HuH-7.5 (cell line): ENCODE results near the gene ANKRD37.
"Not testable (repeated sequence)": the region's sequence is repeated elsewhere in the genome, so short reads cannot be mapped to it uniquely, and the experiment has no call there.

Source experiments
- DNase-seq: peaks from one replicate; pipeline ENCODE4 v3.0.0; 2011; ENCODE audit warnings: low spot score

Gene ANKRD37, protein sequence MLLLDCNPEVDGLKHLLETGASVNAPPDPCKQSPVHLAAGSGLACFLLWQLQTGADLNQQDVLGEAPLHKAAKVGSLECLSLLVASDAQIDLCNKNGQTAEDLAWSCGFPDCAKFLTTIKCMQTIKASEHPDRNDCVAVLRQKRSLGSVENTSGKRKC

DNA sequence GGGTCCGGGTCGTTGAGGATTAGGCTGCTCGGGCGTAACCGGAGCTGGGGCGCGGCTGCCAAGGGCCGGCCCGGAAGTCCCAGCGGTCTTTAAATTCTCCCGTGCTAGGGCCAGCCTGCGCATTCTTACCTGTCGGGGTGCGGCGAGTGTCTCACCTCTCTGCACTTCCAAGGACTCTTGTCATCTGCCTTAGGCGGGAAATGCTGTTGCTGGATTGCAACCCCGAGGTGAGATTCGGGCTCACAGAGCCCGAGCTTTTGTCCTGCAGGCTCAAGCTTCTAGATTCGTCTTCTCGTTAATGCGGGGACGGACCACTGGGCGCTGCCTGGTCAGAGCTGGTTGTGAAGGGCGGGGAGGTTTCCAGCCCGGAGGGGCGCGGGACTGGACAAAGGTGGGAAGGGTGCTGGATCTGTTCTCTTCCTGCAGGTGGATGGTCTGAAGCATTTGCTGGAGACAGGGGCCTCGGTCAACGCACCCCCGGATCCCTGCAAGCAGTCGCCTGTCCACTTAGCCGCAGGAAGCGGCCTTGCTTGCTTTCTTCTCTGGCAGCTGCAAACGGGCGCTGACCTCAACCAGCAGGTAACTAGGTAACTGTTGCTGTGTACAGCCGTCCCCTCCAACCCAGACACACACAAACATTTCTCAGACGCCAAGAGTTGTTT, at the start of gene ANKRD37:
Gene ANKRD37 (plus strand): TSS at position 118 of the 662 bp plus-strand sequence. CDS start 83 bp downstream, at position 201.
- peak; percentile 6 for DNase-seq

DNA sequence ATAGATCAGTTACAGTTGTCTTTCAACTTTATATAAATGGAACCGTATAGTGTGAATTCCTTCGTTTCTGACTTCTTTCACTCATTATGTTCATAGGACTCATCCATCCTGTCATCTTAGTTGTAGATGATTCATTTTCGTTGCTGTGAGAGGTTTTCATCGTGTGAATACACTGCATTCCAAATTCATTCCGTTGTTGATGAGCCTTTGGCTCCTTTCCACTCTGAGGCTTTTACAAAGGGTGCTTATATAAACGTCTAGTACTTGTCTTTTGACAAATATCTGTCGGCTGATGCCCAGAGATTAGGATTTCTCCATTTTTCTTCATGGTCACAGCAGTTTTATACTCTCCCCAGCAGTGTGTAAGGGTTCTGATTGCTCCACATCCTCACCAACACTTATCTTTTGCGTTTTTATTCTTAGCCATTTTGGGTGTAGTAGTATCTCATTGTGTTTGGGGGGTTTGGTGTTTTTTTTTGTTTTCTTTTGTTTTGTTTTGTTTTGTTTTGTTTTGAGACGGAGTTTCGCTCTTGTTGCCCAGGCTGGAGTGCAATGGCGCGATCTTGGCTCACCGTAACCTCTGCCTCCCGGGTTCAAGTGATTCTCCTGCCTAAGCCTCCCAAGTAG, 49.6 kb upstream of the ANKRD37 start:
- no peak for DNase-seq

DNA sequence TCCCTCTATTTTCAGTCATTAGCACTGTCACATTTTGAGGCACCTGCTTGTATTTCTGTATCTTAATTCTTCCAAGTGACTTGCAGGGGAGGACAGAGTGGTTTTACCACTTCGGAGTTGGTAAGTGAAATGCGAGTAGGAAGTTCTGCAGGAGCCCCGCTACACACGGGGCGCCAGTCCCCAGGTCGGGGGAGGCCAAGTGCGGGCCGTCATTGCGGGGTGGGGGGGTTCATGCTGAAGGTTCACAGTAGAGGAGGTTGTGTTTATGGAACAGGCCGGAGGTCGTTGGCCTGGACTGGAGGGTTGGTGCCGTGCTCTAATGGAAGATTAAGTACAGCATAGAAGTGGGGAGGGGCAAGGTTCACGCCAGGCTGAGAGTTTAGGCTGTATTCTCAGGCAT, 45.0 kb upstream of the ANKRD37 start:
- no peak for DNase-seq

DNA sequence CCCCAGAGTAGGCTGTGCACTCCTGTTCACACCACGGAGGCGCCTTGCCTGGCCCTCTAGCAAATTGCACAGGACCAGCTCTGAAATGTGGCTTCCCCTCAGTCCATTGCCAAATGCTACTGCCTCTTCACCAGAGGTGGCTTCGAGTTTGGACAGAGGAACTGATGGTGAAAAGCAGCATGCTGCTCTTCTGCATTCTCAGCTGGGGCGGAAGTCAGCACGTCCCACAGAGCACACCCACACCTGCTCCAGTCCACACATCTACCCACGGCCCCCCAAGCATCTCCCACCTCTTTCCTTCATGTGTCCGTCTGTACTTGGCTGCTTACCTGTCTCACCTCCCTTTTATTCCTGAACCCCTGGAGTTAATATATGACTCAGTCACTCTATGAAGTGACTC, 44.4 kb upstream of the ANKRD37 start:
- DNase-seq = no peak

DNA sequence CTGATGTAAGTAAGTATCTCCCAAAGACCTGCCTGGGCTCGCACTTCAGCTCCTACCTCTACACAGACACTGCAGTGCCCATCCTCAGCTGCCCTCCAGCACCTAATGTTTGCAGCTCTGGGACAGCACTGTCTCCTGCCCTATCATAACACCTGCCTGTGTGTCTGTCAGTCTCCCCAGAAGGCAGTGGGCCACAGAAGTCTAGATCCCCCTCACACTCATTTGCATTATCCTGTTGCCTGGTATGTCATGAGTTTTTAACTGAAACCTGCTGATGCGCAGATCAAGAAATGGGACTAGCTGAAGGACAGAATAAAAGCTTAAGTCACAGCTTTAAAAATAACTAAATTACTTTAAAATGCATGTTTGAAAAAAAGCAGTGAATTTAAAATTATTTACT, 43.9 kb upstream of the ANKRD37 start:
- no peak for DNase-seq

DNA sequence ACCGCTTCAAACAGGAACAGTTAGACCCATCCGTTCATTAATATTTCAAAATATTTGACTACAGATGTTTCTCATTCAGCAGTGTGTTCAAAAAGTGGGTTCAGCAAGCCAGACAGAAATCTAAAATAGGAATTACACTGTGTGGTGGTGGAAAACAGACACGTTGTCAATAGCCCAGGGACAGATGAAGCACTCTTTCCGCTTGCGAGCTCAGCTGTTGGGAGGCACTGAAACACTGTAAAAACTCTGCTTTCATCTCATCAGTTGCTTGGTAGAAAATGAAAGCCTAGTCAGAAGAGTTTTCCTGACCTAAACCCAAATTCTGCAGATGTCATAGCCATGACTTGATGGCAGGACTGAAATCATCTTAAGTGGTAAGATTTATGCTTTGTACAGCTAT, 39.4 kb upstream of the ANKRD37 start:
- DNase-seq = no peak

DNA sequence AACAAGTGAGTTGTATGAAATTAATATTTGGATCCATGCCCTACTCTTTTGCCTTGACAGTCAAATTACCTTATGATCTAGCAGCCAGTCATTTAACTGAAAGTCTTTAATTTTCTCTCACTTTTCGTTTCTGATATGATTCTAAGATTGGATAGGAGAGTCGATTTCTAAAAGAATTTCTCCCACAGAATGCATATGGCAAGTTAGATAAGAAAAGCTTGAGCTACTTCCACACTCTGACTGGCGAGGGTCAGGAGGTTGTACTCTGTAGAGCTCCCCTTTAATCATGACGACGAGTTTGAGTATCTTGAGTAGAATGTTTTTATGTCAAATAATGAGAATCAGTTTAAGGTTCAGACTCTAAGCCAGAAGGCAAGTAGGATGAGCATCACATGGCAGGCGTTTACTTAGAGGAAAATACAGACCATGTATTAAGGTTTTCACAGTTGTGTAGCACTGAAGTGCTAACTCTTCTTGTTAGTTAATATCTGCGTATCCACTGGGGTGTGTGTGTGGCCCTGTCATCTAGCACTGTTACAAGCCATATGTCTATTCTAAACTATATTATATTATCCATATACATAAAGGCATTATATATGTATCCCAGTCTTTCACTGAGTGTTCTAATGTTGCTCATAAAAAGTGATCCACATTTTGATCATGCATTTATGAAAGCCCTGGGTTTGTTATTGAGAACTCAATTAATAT, 38.8 kb upstream of the ANKRD37 start:
- DNase-seq = no peak

DNA sequence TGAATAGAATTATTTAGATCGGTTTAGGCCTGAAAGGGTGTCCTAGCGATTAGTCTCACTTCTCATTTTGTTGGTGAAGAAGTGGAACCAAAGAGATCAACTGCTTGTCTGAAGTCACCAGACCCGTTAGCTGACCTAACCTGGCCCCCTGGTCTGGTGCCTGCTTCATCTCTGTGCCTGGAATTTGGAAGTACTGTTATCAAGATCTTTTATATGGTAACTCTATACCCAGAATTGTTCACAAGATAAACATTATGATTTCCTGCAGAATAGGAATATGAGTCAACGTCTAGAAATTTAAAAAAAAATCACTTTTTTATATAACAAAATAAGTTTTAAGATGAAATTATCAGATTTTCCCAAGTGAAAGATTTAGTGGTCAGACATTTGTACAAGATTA, 38.1 kb upstream of the ANKRD37 start:
- DNase-seq = no peak

DNA sequence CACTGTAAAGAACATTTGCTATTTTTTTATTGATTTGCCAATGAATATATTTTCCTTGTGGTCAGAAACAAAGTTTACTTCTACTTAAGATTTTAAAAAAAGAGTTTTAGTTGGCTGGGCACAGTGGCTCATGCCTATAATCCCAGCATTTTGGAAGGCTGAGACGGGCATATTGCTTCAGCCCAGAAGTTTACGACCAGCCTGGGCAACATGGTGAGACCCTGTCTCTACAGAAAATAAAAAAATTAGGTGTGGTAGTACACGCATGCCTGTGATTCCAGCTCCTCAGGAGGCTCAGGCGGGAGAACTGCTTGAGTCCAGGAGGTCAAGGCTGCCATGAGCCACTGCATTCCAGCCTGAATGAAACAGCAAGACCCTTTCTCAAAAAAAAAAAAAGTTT, 37.7 kb upstream of the ANKRD37 start:
- DNase-seq = no peak

DNA sequence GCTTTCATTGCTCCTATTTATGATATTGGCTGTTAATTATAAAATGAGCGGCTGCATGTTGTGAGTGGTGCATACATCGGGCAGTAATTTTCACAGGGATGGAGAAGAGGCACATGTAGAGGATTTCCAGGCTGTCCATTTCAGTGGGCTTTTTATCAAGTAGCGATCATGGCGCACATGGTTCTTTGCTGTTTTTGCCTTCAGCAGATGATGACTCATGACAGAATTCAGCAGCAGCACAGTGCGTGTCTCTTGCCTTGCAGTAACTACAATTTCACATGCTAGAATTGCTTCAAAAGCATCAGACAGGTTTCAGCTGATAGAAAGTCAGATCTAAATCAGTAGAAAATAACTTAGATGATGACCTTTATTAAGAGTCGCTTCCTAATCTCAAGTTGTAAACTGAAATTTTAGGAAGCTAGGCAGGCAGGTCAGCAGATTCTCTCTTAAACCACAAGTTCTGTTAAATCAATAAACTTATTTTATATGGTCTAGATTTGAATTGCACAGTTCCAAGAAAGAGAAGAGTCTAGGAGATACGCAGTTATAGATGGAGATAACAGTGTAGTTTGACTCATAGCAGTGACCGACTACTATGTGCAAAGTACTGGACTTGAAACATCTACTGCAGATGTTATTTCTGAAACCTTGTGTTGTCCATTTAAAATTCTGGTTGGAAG, 36.7 kb upstream of the ANKRD37 start:
- no peak for DNase-seq

DNA sequence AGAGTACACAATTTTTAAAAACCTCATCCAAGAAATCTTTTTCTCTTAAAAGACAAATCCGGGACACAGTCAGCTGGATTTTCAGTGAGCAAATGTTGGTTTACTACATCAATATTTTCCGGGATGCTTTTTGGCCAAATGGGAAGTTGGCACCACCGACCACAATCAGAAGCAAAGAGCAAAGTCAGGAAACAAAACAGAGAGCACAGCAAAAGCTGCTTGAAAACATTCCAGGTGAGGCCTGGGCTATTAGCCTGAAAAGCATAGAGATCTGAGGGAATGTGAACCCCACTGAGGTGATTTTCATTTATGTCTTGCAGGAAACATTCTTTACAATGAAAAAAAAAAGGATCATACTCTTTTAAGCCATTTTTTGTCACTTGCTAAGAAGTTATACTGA, 34.8 kb upstream of the ANKRD37 start:
- DNase-seq = no peak

DNA sequence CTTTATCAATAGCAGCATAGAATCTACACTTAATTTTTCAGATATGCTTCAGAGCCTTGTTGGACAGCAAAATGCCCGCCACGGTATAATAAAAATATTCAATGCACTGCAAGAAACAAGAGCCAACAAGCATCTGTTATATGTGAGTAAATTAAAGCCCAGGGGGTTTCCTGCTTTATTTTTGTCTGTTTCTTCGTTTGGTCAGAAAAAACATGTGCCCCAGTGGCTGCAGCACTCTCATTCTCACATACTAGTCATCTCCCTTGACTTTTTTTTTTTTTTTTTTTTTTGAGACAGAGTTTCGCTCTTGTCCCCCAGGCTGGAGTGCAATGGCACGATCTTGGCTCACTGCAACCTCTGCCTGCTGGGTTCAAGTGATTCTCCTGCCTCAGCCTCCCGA, 34.1 kb upstream of the ANKRD37 start:
- DNase-seq = not testable (repeated sequence)

DNA sequence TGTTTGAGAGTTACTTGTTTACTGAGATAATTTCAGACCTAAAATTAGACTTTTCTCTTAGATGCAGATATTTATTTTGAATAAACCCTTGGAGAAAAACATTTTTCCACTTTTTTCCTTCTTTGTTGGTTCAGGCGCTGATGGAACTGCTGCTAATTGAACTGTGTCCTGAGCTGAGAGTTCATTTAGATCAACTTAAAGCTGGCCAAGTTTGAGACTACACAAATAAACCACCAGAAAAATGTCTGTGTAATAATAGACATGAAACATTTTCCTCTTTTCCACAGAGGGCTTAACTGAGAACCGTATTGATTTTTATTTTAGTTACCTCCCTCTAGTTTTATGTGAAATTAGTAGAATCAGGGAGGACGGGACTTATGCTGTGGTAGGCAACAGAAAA, 33.4 kb upstream of the ANKRD37 start:
- no peak for DNase-seq

DNA sequence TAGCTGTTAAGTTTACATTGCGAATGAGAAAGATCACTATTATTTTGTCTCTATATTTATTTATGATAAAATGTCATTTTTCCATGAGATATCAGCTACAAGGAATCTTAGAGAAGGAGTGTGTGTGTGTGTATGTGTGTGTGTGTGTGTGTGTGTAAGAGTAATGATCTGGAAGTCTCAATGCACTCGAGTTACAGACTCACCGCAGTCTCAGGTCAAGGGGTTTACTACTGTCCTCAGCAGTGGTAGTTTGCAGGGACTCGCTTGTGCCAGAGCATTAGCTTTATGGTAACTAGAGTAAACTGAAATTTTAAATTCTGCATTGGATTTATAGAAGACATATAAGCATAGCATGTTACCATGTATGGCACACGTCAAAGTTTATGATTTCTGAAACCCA, 31.8 kb upstream of the ANKRD37 start:
- DNase-seq = no peak

DNA sequence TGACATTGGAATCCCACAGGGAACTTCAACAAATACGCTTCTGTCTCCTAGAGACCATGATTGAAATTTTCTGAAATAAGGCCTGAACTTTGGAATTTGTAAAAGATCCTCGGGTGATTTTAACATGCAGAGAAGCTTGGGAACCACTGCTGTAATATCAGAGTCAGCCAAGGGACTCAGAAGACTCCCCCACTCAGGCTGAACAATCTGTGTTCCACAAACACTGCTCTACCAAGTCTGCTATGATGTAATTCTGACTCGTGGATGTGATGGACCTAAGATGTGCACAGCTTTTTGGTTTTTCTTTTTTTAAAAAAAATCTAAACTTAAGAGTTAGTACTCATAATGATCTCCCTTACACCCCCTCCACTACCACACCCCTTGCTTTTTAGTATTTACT, 26.9 kb upstream of the ANKRD37 start:
- no peak for DNase-seq

DNA sequence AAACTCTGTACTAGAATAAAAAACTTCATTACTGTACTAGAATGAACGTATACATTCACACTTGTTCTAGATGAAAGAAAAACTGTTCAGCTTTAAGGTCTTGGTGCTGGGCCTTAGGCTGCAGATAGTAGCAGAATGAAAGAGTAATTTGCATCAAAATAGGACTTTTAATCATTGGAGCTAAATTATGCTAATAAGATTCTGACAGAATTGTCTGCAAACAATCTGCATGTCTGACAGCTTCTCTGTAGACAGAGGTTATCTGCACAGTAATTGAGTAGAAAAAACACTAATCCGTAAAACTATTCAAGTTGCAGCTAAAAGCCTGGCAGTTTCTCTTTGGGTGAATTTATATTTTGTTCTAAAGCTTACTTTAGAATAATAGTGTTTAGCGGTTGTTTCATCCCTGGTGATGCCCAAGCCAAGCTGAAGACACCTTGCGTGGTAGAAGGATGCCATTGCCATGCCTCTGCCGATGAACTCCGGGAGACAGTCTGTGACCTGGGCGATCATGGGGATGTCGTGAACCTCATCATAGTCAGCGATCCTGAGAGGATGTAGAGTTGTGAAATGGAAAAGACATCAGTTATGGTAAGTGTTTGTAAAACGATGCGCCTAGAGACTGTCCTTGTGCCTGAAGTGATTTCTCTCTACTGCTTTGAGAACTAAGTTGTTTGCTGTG, 26.2 kb upstream of the ANKRD37 start:
- no peak for DNase-seq

DNA sequence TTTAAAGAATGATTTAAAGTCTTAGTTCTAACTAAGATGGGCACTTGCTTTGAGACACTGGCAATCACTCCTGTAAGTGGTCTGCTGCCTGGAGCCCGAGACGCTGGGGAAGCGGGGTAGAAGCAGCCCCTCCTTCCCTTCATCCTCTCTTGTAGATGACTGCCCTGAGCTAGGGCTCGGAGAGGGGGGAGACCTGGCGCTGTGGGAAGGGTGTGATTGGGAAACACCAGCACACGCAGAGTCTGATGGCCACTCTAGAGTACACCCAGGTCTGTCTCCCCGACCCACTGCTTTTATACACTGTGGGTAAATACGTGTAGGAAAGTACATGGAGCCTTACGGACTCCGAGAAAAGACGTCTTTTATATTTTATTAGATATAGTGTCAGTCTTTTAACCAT, 24.9 kb upstream of the ANKRD37 start:
- no peak for DNase-seq

DNA sequence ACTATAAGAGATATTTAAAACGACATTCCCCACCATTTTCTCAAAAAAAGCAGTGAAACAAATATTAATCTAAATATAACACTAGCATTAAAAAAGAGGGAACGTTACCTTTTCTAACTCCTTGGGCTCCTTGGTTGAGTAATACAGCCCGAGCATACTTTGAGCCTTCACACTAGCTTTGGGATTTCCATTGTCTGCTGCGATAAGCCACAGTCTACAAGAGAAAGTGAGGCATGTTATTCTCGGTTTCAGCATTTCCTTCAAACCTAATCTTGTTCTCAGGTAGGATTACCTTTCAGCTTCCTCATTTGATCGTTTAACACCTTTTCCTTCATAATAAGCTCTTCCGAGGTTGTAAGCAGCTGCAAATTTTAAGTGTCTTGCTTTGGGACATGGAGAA, 22.6 kb upstream of the ANKRD37 start:
- DNase-seq = no peak

DNA sequence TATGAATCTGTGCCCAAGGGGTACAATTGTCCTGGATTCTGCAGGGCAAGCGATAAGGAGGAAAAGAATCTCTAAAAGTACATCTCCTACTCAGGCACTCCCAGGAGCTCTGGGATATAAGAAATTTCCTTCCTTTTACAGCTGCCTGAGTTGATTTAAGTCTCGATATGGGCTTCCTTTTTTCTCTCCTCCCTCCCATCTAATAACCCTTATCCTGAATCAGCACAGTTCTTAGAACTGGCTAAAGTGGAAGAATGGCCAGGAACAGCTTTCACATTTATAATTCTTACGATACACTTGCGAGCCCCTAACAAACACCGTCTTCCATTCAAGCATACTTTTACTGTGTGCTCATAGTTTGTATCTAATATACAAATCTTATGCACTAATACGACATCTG, 22.1 kb upstream of the ANKRD37 start:
- no peak for DNase-seq

DNA sequence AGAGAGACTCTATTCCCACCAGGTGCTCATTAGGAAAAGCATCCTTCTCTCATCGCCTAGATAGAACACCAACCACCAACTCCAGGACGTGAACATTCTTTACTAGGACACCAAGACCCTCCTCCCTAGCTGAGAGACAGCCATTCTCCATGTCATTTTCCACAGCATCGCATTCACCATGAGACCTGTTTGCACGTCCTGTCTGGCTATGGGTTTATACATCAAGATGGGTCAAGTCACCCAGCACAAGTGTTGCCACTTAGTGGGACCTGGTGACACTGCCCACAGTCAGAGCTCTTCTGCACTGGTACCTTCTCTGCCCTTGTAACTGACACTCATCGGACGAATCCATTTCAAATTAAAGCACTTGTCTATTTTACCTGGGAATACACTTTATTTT, 18.4 kb upstream of the ANKRD37 start:
- DNase-seq = no peak

DNA sequence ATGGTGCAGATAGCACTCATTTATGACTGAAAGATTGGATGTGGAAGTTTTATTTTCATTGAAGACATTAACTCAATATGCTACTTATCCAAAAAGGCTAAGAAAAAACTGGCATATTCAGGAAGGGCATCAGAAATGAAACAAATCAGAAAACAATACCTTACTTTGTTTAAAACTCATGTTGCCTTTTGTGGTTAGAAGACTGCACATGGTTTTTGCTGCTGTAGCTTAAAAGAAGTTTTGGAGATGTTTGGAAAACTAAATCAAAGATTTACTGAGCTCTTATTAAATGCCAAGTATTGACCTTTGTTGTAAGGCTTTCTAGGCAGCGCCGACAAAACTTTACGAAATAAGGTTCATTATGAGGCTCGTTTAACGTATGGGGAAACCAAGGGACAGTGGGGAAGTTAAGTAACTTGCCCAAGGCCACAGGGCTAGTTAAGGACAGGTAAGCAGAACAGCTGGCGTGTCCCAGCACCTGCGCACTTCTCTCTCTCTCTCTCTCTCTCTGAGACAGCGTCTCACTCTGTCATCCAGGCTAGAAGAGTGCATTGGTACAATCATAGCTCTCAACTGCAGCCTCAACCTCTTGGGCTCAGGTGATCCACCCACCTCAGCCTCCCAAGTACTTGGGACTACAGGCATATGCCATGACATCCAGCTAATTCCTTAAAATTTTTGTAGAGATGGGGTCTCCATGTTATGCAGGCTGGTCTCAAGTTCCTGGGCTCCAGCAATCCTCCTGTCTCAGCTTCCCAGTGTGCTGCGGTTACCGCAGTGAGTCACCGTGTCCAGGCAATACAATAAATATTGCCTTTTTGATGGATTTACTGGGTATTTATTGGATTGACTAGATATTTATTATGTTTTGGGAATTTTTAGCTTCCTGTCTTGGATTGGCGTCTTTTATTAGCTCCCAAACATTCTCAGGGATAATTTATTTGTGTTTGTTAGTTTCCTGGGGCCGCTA, 17.0 kb upstream of the ANKRD37 start:
- no peak for DNase-seq
